NK-92 (cell line): Measurements from ENCODE around the gene ELMOD1.

Source experiments
- DNase-seq: peaks from one replicate; lab custom pipeline; 2025; ENCODE audit not compliant: unreplicated experiment; lab: John Stamatoyannopoulos, UW

Gene ELMOD1

GRCh38 chr11:107683807-107684206 is 92.9 kb downstream of the ELMOD1 start:
- DNase-seq: no peak

GRCh38 chr11:107688322-107688918 is 97.5 kb downstream of the ELMOD1 start:
- DNase-seq: no peak

DNA sequence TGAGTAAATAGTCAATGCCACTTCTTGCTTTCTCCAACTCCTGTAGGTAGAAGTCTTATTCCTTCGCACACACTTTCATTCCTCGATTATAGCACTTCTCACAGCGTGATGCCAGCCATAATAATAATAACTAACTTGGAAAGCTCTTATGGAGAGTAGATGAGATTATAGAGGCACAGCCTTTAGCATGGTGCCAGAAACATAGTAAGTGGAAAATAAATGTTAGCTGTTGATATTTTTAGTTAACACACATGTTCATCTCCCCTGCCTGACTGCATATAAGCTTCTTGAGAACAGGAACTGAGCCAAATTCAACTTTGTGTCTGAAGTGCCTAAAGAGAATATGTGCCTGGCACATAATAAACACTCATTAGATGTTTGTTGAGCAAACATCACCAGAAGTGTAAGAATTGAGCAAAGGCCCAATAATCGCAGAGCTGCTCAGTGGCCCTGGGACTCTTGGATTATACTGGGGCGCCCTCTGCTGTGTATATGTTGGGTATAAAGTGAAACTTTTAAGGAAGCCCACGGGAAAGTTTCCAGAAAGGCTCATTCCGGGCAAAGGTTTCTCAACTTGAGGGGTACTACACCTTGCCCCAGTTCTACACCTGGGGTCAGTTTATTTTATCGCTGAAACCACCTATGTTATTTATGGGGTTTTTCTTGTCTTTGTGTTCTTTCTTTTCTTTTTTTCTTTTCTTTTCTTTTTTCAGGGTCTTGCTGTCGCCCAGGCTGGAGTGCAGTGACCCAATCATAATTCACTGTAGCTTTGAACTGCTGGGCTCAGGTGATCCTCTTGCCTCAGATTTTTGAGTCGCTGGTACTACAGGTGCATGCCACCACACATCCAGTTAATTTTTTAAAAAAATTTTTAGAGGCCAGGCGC is 98.6 kb downstream of the ELMOD1 start:
- peak; percentile 18 for DNase-seq

- DNase-seq: no peak
Observed at GRCh38 chr11:107691000-107691750, 100.2 kb downstream of the ELMOD1 start.

DNA sequence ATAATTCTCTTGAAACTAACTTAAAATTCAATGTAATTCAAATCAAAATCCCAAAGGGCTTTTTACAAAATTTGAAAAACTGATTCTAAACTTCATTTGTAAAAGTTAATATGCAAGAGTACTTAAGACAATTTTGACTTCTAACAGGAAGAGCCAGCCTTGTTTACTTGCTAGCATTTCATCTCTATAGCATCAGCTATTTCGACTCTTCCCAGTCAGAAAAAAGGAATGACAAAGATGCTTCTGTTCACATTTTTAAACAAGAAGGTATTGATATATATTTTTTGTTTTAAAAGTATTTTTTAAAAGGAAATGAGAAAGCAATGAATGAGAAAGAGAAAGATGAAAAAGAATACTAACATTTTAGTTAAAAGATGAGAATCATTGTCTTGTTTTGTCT is 104.5 kb downstream of the ELMOD1 start:
- DNase-seq: no peak

- no peak for DNase-seq
Observed at GRCh38 chr11:107696140-107696539, 105.2 kb downstream of the ELMOD1 start.

DNA sequence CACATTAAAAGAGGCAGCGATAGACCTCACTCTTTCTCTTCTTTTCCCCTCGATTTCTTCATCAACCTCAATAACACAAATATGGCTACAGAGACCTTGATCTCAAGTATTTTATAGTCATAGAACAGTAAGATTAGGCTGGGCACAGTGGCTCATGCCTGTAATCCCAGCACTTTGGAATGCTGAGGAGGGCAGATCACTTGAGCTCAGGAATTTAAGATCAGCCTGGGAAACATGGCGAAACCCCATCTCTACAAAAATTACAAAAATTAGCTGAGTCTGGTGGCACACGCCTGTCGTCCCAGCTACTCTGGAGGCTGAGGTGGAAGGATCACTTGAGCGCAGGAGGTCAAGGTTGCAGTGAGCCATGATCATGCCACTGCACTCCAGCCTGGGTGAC is 106.3 kb downstream of the ELMOD1 start:
- DNase-seq: no peak

GRCh38 chr11:107699371-107700285 is 108.7 kb downstream of the ELMOD1 start:
- DNase-seq: no peak

DNA sequence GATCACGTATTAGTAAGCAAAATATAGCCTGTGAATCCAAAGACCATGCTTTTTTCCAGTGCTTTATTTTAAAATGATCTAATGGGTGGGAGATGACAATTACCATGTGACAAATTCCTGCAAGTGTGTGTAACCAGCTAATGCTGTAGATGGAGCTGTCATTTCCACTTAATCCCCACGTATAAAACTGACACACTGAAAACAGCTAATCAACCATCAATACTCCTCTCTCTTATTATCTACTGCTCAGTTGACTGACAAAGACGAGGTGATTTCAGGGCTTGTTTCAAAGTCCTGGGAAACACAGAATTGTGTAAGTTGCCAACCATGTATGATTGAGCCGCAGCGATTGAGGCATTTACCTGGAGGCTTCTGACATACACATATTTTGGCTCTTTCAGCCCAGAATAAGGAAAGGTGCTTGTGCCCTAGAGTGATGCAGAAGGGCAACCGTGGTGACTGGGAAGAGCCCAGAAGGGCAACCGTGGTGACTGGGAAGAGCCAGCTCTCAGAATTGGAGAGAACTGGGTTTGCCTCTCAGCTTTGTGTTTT is 111.2 kb downstream of the ELMOD1 start:
- DNase-seq: no peak

GRCh38 chr11:107702723-107703122 is 111.8 kb downstream of the ELMOD1 start:
- no peak for DNase-seq

DNA sequence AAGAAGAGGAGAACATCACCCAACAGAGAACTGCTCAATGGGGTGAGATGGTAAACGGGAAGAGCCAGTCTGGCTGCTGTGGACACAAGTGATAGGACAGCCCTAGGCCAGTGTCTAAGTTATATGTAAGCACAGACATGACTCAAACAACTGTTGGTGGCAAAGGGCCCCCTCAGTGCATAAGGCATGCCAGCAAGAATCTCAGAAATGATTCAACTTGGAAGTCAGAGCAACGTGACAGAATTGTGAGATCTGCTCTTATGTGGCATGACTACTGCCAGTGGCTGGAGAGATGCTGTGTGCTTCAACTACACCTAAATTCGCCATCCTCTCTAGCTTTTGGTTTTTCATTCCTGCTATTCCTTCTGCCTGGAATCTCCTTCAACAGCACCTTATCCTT is 113.5 kb downstream of the ELMOD1 start:
- DNase-seq: no peak

DNA sequence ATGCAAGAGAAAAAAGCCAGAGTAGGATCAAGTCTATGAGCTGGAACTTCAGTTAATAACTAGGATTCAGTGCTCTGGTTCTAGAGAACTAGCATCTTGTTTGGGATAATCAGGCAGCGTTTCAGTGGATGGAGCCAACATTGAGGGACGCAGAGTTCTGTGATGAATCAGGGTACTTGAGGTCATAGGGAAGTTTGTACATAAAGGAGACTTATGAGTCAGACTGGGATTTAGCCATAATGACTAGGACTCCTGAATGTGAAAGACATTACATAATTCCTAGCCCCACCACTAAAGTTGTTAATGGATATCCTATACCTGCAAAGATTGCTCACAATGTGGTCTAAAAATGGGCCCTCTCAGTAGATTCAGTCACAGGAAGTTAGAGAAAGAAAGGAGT is 114.1 kb downstream of the ELMOD1 start:
- no peak for DNase-seq

DNA sequence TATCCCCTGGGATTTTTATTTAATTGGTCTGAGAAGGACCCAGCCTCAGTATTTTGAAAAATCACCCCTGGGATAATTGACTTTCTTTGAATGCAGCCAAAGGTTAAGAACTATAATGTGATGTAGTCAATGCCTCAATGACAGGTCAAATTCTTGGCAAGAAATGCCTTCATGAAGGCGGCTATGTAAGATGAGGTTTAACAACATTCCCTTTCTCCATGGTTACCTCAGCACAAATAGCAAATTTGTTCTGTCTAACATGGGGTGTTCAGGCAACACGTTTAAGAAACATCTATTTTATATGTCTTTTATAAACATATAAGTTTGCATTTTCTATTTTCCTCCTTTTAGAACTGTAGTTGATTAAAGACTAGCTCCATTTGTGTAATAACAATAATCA is 115.6 kb downstream of the ELMOD1 start:
- DNase-seq: no peak

- no peak for DNase-seq
Observed at GRCh38 chr11:107707215-107707671, 116.3 kb downstream of the ELMOD1 start.

- no peak for DNase-seq
Observed at GRCh38 chr11:107707807-107708206, 116.9 kb downstream of the ELMOD1 start.

- no peak for DNase-seq
Observed at GRCh38 chr11:107708792-107709191, 117.8 kb downstream of the ELMOD1 start.

- no peak for DNase-seq
Observed at GRCh38 chr11:107710301-107710700, 119.4 kb downstream of the ELMOD1 start.

- no peak for DNase-seq
Observed at GRCh38 chr11:107711861-107712755, 121.2 kb downstream of the ELMOD1 start, which contains the start of gene SLN. Gene SLN (minus strand): TSS chr11:107712056.

GRCh38 chr11:107713009-107713408 is 122.1 kb downstream of the ELMOD1 start:
- no peak for DNase-seq
